ENCODE data around the gene MFSD11. TPM values are rescaled to one million over a fixed set of nuclear protein-coding genes. Genes with fewer than 3 reads are reported as not detected.
"Not testable (repeated sequence)": the region's sequence is repeated elsewhere in the genome, so short reads cannot be mapped to it uniquely, and the experiment has no call there.

MFSD11 gene
- total RNA-seq, 1 experiment from 2014 or later, result 11.1 TPM

DNA sequence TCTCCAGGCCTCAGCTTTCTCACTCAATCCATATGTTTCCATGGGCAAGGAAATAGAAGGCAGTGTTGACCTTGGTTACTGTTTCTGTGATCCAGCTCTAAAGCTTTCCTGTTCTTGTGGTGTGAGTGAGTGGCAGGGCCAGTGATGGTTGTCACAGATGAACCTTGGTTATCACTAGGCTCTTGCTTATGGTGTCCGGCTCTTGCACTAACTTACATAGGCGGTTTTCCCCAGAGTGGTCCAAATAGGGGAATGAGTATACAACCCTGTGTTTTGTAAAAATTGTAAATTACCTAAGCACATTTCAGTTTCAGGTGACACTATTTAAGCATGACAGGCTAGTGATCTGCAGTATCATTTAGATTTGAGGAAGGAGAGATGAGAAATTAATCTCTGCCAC, 6.8 kb downstream of the MFSD11 start:
- no peak overlapping the region for H3K4me3 ChIP-seq (ENCODE audit: insufficient read depth, low read depth, low read length)
- no peaks in the 10 kb centered on the region for H3K27me3 ChIP-seq (ENCODE audit: control insufficient read depth, insufficient read depth, low read length)
- DNase-seq, result no peak
- peaks cover 8% of the 10 kb centered on the region for H3K36me3 ChIP-seq (replicated peaks; ENCODE audit: control insufficient read depth, insufficient read depth, low read length)

DNA sequence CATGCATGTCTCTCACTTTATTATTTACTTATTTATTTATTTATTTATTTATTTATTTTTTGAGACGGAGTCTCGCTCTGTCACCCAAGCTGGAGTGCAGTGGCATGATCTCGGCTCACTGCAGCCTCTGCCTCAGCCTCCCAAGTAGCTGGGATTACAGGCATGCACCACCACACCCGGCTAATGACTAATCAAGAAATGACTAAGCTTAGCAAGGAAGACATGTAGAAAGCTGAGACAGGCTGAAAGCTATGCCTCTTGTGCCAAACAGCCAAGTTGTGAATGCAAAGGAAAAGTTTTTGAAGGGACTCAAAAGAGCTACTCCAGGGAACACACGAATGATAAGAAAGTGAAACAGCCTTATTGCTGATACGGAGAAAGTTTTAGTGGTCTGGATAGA, 7.9 kb downstream of the MFSD11 start:
- not testable (repeated sequence) for H3K36me3 ChIP-seq (replicated peaks; ENCODE audit: control insufficient read depth, insufficient read depth, low read length); H3K4me3 ChIP-seq (ENCODE audit: insufficient read depth, low read depth, low read length); H3K27me3 ChIP-seq (ENCODE audit: control insufficient read depth, insufficient read depth, low read length); DNase-seq

DNA sequence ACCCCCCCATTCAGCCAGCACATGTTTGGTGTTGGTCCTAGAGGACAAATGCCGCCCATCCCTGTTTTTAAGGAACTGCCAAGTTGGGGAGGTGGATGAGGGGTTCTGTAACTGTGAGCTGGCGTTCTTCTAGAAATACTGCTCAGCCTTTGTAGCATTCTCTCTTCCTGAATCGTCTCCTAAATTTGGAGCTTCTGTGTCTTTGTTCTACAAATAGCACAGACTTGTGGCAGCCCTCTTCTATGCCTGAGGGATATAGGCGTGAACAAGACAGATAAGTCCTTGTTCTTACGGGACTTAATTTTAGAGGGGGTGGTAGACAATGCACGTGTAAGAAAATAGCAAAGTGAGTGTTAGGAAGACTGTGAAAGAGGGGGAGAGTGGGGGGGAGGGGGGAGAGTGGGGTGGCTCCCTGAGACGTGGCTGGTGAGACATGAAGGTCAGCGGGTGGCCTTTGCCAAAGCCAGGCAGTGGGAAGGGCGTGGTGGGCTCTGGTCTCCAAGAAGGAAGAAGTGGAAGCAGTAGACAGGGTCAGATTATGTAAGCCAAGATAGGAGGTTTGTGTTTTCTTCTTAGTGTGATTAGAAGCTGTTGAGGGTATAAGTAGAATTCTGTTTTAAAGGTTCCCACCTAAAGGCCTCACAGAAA, 9.9 kb downstream of the MFSD11 start:
- H3K27me3 ChIP-seq (ENCODE audit: control insufficient read depth, insufficient read depth, low read length), result no peaks in the 10 kb centered on the region
- H3K4me3 ChIP-seq (ENCODE audit: insufficient read depth, low read depth, low read length), result no peak overlapping the region
- DNase-seq, result no peak
- peaks cover 8% of the 10 kb centered on the region for H3K36me3 ChIP-seq (replicated peaks; ENCODE audit: control insufficient read depth, insufficient read depth, low read length)

DNA sequence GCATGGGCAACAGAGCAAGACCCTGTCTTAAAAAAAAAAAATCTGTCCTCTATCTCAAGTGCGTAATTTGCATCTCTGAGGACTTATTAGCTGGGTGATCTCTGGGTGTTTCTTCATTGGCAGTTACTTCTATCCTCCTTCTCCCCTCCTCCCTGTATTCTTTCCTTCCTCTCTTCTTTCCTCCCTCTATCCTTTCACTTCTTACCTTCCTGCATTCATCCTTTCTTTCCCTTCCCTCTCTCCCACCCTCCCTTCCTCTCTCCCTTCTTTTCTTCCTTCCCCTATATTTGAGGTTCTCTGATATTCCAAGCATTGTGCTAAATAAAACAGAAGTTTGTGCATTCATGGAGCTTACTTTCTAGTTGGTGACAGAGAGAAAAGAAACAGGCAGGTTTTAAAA, 10.7 kb downstream of the MFSD11 start:
- Histone ChIP-seq H3K4me3 (ENCODE audit: insufficient read depth, low read depth, low read length) (no peak overlapping the region), H3K36me3 (replicated peaks; ENCODE audit: control insufficient read depth, insufficient read depth, low read length) (peaks cover 8% of the 10 kb centered on the region), H3K27me3 (ENCODE audit: control insufficient read depth, insufficient read depth, low read length) (no peaks in the 10 kb centered on the region)
- DNase-seq, result no peak

DNA sequence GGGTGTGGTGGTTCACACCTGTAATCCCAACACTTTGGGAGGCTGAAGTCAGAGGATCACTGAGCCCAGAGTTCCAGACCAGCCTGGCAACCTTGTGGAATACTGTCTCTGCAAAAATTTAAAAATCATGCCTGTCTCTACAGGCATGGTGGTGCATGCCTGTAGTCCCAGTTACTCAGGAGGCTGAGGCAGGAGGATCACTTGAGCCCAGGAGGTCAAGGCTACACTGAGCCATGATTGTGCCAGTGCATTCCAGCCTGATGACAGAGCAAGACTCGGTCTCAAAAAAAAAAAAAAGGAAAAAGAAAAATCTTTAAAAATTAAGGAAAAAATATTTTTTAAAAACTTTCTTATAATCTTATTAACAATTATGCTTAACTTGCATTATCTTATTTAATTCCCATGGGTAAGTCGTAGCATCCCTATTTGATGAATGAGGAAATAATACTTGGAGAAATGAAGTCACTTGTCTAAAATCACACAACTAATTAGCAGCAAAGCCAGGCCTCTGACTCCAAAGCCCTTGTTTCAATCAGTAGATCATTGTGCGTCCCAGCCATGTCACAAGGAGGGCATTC, 13.6 kb downstream of the MFSD11 start:
- DNase-seq, result no peak
- Histone ChIP-seq H3K4me3 (ENCODE audit: insufficient read depth, low read depth, low read length) (no peak overlapping the region), H3K27me3 (ENCODE audit: control insufficient read depth, insufficient read depth, low read length) (no peaks in the 10 kb centered on the region), H3K36me3 (replicated peaks; ENCODE audit: control insufficient read depth, insufficient read depth, low read length) (no peaks in the 10 kb centered on the region; the same call in 1 of the 2 replicates)

DNA sequence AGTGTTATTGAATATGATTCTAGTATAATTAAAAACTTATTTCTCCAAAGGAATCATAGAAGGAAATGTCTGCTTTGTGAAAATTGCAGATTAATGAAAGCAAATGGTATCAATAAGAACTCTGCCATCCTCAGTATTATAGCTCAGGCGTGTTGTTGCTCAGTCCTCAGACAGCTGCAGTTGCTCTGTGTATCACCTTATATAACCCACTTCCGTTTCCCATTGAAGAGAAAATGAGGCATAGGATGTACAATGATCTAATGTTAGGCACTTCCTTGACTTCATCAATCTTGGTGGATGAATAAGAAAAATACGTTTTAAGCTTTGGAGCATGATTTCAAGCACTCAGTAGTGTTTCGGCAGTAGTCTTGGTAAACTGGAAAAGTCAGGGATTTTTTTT, 14.1 kb downstream of the MFSD11 start:
- DNase-seq, result no peak
- Histone ChIP-seq H3K36me3 (replicated peaks; ENCODE audit: control insufficient read depth, insufficient read depth, low read length) (peaks cover 2% of the 10 kb centered on the region; the same call in 1 of the 2 replicates), H3K27me3 (ENCODE audit: control insufficient read depth, insufficient read depth, low read length) (no peaks in the 10 kb centered on the region), H3K4me3 (ENCODE audit: insufficient read depth, low read depth, low read length) (no peak overlapping the region)

DNA sequence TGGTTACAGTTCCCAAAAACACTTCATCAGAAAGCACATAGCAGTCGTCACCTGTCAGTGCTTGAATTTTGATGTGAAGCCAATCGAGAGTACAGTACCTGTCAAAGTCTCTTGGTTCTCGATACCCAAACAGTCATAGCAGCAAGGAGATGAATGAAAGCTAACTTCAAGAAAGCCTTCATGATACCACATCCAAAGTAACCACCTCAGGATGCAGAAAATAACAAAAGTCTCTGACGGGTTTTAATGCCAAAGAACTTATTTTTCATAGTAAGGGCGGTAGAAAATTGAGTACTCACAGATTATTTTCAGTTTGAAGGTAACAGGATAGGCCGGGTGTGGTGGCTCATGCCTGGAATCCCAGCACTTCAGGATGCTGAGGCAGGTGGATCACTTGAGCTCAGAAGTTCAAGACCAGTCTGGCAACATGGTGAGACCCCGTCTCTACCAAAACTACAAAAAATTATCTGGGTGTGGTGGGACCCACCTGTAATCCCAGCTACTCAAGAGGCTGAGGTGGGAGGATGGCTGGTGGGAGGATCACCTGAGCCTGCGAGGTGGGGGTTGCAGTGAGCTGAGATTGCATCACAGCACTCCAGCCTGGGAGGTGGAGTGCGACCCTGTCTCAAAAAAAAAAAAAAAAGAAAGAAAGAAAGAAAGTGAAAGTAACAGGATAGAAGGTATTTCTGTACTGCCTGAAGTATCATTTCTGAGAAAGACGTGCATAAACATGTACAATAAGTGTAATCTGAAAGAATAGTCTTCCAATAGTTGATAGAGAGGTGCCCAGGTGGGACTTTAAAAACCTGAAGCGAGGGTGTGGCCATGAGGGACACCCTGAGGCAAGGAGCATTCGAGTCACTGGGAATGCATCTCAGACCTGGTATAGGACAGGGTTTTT, 15.4 kb downstream of the MFSD11 start:
- Histone ChIP-seq H3K4me3 (ENCODE audit: insufficient read depth, low read depth, low read length) (no peak overlapping the region), H3K36me3 (replicated peaks; ENCODE audit: control insufficient read depth, insufficient read depth, low read length) (peaks cover 2% of the 10 kb centered on the region; the same call in 1 of the 2 replicates)

DNA sequence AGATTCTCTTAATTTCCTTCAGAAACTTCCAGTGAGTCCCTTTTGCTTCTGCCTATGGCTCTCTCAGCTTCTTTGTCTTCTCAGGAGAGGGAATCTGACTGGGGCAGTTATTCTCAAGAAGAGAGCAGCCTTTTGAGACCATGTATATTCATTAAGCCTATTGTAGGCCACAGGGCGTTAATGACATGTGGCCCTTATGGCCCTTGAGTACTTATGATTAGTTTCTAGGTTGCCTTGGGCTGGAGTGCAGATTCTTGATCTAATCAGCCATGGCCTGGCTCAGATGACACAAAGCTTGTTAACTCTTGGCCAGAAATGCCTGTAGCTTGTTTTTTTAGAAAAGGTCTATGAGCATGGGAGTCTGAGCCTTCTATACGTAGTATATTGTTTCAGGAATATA, 17.4 kb downstream of the MFSD11 start:
- no peak overlapping the region for H3K4me3 ChIP-seq (ENCODE audit: insufficient read depth, low read depth, low read length)

More for the DNA sequence above, 15.4 kb downstream of the MFSD11 start:
- no peak for DNase-seq
- no peaks in the 10 kb centered on the region for H3K27me3 ChIP-seq (ENCODE audit: control insufficient read depth, insufficient read depth, low read length)

DNA sequence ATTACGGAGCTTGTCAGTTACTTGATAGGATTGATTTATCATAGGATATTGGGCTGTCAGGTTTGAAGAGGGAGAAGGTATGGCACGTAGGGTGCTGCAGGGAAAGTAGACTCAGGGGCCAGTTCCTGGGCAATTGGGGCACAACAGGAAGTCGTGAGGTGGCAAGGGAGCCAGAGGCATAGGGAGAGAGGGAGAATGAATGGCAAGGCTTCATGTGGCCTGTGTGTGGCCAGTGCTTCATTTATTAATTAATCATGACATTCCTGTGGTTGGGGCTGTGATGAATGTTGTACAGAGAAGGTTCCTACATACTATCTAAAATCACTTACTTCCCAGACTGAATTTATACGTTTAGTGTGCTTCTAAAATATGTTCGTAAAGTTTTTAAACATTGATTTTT, 19.3 kb downstream of the MFSD11 start:
- DNase-seq, result no peak
- Histone ChIP-seq H3K36me3 (replicated peaks; ENCODE audit: control insufficient read depth, insufficient read depth, low read length) (peaks cover 2% of the 10 kb centered on the region; the same call in 1 of the 2 replicates), H3K27me3 (ENCODE audit: control insufficient read depth, insufficient read depth, low read length) (no peaks in the 10 kb centered on the region), H3K4me3 (ENCODE audit: insufficient read depth, low read depth, low read length) (no peak overlapping the region)

More for the DNA sequence above, 17.4 kb downstream of the MFSD11 start:
- no peaks in the 10 kb centered on the region for H3K27me3 ChIP-seq (ENCODE audit: control insufficient read depth, insufficient read depth, low read length)
- H3K36me3 ChIP-seq (replicated peaks; ENCODE audit: control insufficient read depth, insufficient read depth, low read length), result peaks cover 2% of the 10 kb centered on the region; the same call in 1 of the 2 replicates
- no peak for DNase-seq

DNA sequence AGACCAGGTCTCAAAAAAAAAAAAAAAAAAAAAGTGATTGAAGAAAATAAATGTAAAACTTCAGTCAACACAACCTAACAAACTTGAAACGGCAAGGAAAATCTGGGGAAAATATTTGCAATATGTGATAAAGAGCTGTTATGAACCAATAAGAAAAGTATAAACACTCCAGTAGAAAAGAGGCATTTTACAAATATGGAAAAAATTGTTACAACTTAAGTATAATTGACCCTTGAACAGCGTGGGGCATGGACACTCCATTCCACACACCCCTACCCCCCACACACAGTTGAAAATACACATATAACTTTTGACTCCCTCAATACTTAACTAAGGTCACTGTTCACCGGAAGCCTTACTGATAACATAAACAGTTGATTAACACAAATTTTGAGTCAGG, 20.7 kb downstream of the MFSD11 start:
- no peak overlapping the region for H3K4me3 ChIP-seq (ENCODE audit: insufficient read depth, low read depth, low read length)
- no peaks in the 10 kb centered on the region for H3K27me3 ChIP-seq (ENCODE audit: control insufficient read depth, insufficient read depth, low read length)
- no peak for DNase-seq
- peaks cover 2% of the 10 kb centered on the region; the same call in 1 of the 2 replicates for H3K36me3 ChIP-seq (replicated peaks; ENCODE audit: control insufficient read depth, insufficient read depth, low read length)

DNA sequence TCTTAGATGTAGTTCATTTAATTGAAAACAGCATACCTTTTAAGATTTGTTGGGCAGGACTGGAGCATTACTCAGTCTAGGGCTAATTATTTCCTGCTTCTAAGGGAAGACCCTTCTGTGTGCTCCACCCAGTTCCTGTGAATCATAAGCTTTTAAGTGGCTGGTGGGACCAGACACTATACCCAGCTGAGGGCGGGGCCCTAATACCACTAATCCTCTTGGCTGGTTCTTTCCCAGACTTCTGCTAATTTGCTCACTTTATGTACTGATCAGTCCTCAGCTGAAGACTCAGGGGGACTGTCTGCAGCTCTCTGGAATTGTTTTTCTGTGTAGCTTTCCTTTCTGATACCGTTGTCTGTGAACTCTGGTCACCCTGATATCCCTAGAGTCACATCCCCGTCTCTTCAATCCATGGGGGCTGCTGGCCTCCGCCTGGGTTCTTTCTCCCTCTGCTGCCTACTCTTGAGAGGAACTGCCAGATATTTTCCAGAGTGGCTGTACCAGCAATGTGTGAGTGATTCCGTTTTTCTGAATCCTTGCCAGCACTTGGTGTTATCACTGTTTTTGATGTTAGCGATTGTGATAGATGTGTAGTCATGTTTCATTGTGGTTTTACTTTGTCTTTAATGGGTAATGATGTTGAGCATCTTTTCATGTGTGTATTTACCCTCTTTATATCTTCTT, 35.1 kb downstream of the MFSD11 start:
- no peak for DNase-seq
- Histone ChIP-seq H3K36me3 (replicated peaks; ENCODE audit: control insufficient read depth, insufficient read depth, low read length) (peaks cover 4% of the 10 kb centered on the region), H3K4me3 (ENCODE audit: insufficient read depth, low read depth, low read length) (no peak overlapping the region), H3K27me3 (ENCODE audit: control insufficient read depth, insufficient read depth, low read length) (no peaks in the 10 kb centered on the region)

DNA sequence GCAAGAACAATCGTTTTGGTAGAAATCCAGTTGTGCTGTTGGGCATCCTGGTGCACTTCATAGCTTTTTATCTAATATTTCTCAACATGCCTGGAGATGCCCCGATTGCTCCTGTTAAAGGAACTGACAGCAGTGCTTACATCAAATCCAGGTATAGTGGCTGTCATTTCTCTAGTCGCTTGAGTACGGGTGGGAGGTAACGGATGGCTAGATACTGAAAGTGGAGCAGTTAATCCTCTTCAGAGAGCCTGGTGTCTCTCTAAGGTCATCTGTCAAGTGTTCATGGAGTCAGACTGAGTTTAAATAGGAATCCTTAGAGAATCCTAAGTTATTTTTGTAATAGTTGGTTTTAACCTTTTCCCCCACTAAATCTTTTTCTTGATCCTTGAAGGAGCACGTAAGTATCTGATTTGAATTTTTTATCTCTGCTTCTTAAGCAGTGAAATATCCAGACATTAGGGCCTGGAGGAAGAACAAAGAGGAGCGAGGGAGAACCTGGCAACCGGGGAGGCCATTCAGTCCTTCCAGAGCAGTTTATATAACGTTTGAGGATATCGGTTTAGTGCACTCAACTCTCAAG, 37.2 kb downstream of the MFSD11 start:
- H3K36me3 ChIP-seq (replicated peaks; ENCODE audit: control insufficient read depth, insufficient read depth, low read length), result peaks cover 5% of the 10 kb centered on the region
- no peaks in the 10 kb centered on the region for H3K27me3 ChIP-seq (ENCODE audit: control insufficient read depth, insufficient read depth, low read length)
- no peak for DNase-seq
- no peak overlapping the region for H3K4me3 ChIP-seq (ENCODE audit: insufficient read depth, low read depth, low read length)

DNA sequence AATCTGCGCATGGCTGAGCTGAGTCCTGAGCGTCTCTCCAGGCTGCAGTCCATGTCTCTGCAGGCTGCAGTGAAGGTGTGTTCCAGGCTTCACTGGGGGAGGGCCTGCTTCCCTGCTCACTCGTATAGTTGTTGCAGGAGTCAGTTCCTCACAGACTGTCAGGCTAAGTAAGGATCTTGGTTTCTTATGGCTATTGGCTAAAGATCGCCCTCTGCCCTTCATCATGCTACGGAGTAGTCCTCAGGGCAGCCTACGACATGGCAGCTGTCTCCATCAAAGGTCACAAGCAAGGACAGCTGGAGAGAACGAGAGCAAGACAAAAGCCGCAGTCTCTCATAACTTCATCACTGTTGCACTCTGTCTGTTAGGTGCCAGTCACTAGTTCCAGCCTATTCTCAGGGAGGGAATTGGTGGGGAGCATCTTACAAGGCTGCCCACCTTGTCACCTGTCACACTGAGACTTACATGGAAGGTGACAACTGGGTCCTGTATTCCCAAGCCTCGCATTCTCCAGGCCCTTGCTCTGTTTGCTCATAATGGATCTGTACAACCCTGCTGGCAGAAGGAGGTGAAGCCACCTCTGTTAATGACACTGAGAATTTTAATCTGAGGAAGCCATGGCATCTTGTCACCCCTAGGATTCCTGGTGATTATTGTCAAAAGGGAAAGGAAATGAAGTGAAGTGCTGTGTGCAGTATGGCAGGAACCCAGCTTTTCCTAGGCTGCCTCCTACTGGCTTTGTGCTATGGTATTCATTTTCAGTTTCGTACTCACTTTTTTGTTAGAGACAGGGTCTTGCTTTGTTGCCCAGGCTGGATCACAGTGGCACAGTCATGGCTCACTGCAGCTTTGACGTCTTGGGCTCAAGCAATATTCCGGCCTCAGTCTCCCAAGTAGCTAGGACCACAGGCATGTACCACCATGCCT, 43.4 kb downstream of the MFSD11 start:
- H3K36me3 ChIP-seq (replicated peaks; ENCODE audit: control insufficient read depth, insufficient read depth, low read length), result peaks cover 3% of the 10 kb centered on the region
- H3K4me3 ChIP-seq (ENCODE audit: insufficient read depth, low read depth, low read length), result no peak overlapping the region
- H3K27me3 ChIP-seq (ENCODE audit: control insufficient read depth, insufficient read depth, low read length), result no peaks in the 10 kb centered on the region
- peak; percentile 43 for DNase-seq
